Gastroesophageal sphincter (tissue), 3 donors: ENCODE data around the gene SPINK6.

Experiments
- EP300 ChIP-seq: sonication (generic); formaldehyde crosslinking; IDR thresholded peaks from one replicate; pipeline ENCODE4 v1.6.1; 2017; ENCODE audit warnings: antibody characterized with exemption, mild to moderate bottlenecking
- POLR2A ChIP-seq, 2 donors: fragments of 450-650 bp; IDR thresholded peaks; one replicate each; pipeline ENCODE4 v1.6.1; 2017; ENCODE audit warnings: antibody characterized with exemption in 2 of 2, mild to moderate bottlenecking in 2 of 2, moderate library complexity in 1 of 2
- TF ChIP-seq, protein P1 (sequence below), 4 experiments: fragments of 200-600 bp in 2 of 4; fragments of 450-650 bp in 2 of 4; sonication (generic) in 1 of 4; IDR thresholded peaks; one replicate each; pipeline ENCODE4 v1.5.1; 2017 to 2019; ENCODE audit warnings: antibody characterized with exemption in 4 of 4, mild to moderate bottlenecking in 2 of 4, moderate library complexity in 2 of 4

DNA sequence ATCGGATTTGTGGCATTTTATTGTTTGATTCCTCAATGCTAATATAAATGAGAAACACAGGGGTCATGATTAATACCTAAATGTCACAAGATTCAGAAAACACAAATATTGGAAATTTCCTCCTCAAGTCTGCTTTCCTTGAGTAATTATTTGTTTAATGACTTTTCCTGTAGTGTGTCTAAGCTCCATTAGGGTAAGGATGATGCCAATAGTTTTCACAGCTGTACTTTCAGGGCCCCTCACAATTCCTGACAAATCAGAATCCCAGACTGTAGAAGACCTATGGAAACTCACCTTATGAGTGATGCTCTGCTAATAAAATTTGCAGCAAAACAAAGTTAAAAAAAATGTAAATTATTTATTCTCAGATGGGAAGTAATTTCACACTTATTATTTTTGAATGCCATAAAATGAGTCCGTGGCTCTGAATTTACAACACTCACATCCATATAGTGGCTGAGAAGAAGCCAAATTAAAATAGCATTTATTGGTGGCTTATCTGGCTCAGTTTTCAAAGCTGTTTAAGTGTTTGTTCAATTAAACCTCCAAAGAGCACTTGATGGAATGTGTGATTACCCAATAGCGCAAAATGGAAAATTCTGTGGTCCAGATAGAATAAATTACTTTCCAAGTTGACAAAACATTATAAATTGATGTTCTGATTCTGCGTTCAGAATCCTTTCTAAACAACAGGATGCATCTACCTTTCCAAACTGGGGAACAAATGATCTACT is 36.1 kb upstream of the SPINK6 start:
- TF ChIP-seq EP300 (no peak), POLR2A (IDR thresholded peaks at IDR 0.05) (no peak)
- TF ChIP-seq, protein P1, sequence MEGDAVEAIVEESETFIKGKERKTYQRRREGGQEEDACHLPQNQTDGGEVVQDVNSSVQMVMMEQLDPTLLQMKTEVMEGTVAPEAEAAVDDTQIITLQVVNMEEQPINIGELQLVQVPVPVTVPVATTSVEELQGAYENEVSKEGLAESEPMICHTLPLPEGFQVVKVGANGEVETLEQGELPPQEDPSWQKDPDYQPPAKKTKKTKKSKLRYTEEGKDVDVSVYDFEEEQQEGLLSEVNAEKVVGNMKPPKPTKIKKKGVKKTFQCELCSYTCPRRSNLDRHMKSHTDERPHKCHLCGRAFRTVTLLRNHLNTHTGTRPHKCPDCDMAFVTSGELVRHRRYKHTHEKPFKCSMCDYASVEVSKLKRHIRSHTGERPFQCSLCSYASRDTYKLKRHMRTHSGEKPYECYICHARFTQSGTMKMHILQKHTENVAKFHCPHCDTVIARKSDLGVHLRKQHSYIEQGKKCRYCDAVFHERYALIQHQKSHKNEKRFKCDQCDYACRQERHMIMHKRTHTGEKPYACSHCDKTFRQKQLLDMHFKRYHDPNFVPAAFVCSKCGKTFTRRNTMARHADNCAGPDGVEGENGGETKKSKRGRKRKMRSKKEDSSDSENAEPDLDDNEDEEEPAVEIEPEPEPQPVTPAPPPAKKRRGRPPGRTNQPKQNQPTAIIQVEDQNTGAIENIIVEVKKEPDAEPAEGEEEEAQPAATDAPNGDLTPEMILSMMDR (IDR thresholded peaks at IDR 0.05), result no peak
